ENCODE measurements around the gene SMARCD3. TPM values are rescaled to one million over a fixed set of nuclear protein-coding genes. Genes with fewer than 3 reads are reported as not detected.

The SMARCD3 gene
- total and polyA plus RNA-seq, 2 of the 13 experiments (the other 11 are each of a cell fraction or from before 2014, with no cell fraction given): 0.20 to 0.62 TPM

- peak; percentile 94 for TF ChIP-seq MNT (IDR thresholded peaks at IDR 0.05)
- no peak for TF ChIP-seq ZNF180 (CRISPR knock-in tag; IDR thresholded peaks at IDR 0.05; ENCODE audit: borderline replicate concordance, low read depth)
- intact Hi-C loops (cut with micrococcal nuclease; ENCODE audit: unreplicated experiment) (no loop called here), in situ Hi-C loops (cut with HindIII; ENCODE audit: extremely low pct_ligation_motif_present, low pct_unique_long_range_greater_than_20kb) (no loop called here)
- peaks cover 9% of the 10 kb centered on the region; the same call in 1 of the 2 replicates for H3K4me1 ChIP-seq (ENCODE audit: insufficient read depth, low read length)
- H3K4me2 ChIP-seq (ENCODE audit: low read depth, low read length): no peak overlapping the region
- H3K9me3 ChIP-seq (ENCODE audit: low read length): no peaks in the 10 kb centered on the region
- no peak overlapping the region for H3K27ac ChIP-seq (ENCODE audit: extremely low read length, insufficient read depth, low read length)
- H3K36me3 ChIP-seq (replicated peaks in 1 of 2; ENCODE audit: control insufficient read depth in 1 of 2, insufficient read depth in 2 of 2, low read length in 2 of 2): no peaks in the 10 kb centered on the region
- H4K20me1 ChIP-seq (ENCODE audit: insufficient read depth, low read length): no peaks in the 10 kb centered on the region
- WGBS (ENCODE audit: low lambda C conversion rate): 33% methylated on average over 9 of the region's 9 CpGs
- H3K4me3 ChIP-seq (replicated peaks in 1 of 3; ENCODE audit: insufficient read depth in 1 of 3, low read depth in 2 of 3, low read length in 3 of 3): no peak overlapping the region
- POLR2A ChIA-PET: no interaction called here
- H3K9ac ChIP-seq (ENCODE audit: insufficient read depth, low read depth, low read length): no peak overlapping the region
- BruUV-seq (replicated peaks): no TSS peak
- FAIRE-seq (no peak), ATAC-seq (no peak), DNase-seq (ENCODE audit: low spot score) (no peak)
- H2AFZ ChIP-seq (ENCODE audit: low read length): no peak overlapping the region
- H3K27me3 ChIP-seq (ENCODE audit: control insufficient read depth in 1 of 2, insufficient read depth in 2 of 2, low read length in 2 of 2): peaks cover 6 to 53% of the 10 kb centered on the region in 2 experiments
- CTCF ChIA-PET (ENCODE audit: low intra/inter-chr PET ratio, low total read pairs): no interaction called here
- H3K79me2 ChIP-seq (ENCODE audit: insufficient read depth, low read length): no peaks in the 10 kb centered on the region
Measured at GRCh38 chr7:151280388-151281019, 32.0 kb upstream of the SMARCD3 start.

- no peaks in the 10 kb centered on the region for H3K79me2 ChIP-seq (ENCODE audit: insufficient read depth, low read length)
- DNase-seq (ENCODE audit: low spot score) (no peak), FAIRE-seq (no peak), ATAC-seq (no peak)
- WGBS (ENCODE audit: low lambda C conversion rate): 0% methylated on average over 3 of the region's 5 CpGs
- BruUV-seq (replicated peaks): no TSS peak
- no peaks in the 10 kb centered on the region for H3K9me3 ChIP-seq (ENCODE audit: low read length)
- in situ Hi-C loops (cut with HindIII; ENCODE audit: extremely low pct_ligation_motif_present, low pct_unique_long_range_greater_than_20kb): no loop called here
- POLR2A ChIA-PET: no interaction called here
- CTCF ChIA-PET (ENCODE audit: low intra/inter-chr PET ratio, low total read pairs): no interaction called here
- H3K4me2 ChIP-seq (ENCODE audit: low read depth, low read length): no peak overlapping the region
- no peak overlapping the region for H3K27ac ChIP-seq (ENCODE audit: extremely low read length, insufficient read depth, low read length)
- no peak overlapping the region for H3K4me3 ChIP-seq (replicated peaks in 1 of 3; ENCODE audit: insufficient read depth in 1 of 3, low read depth in 2 of 3, low read length in 3 of 3)
- H3K36me3 ChIP-seq (replicated peaks in 1 of 2; ENCODE audit: control insufficient read depth in 1 of 2, insufficient read depth in 2 of 2, low read length in 2 of 2): no peaks in the 10 kb centered on the region
- H3K9ac ChIP-seq (ENCODE audit: insufficient read depth, low read depth, low read length): no peak overlapping the region
- H3K27me3 ChIP-seq (ENCODE audit: control insufficient read depth in 1 of 2, insufficient read depth in 2 of 2, low read length in 2 of 2): peaks cover 6 to 59% of the 10 kb centered on the region in 2 experiments
- no peak overlapping the region for H2AFZ ChIP-seq (ENCODE audit: low read length)
- H3K4me1 ChIP-seq (ENCODE audit: insufficient read depth, low read length): peaks cover 9% of the 10 kb centered on the region; the same call in 1 of the 2 replicates
- H4K20me1 ChIP-seq (ENCODE audit: insufficient read depth, low read length): no peaks in the 10 kb centered on the region
- intact Hi-C loops (cut with micrococcal nuclease; ENCODE audit: unreplicated experiment): no loop called here
- TF ChIP-seq SRSF4 (IDR thresholded peaks at IDR 0.05; ENCODE audit: low read depth, low read length, poor library complexity, severe bottlenecking) (no peak), MZF1 (CRISPR knock-in tag; IDR thresholded peaks at IDR 0.05; ENCODE audit: borderline replicate concordance) (no peak), ELK4 (CRISPR knock-in tag; IDR thresholded peaks at IDR 0.05; ENCODE audit: borderline replicate concordance) (no peak), BRCA1 (CRISPR knock-in tag; IDR thresholded peaks at IDR 0.05) (no peak), CREB1 (IDR thresholded peaks at IDR 0.05) (no peak), CREB1 (CRISPR knock-in tag; IDR thresholded peaks at IDR 0.05) (no peak), RFXANK (CRISPR knock-in tag; IDR thresholded peaks at IDR 0.05) (no peak), ZSCAN29 (CRISPR knock-in tag; conservative IDR thresholded peaks at IDR 0.05) (no peak), HNF1A (IDR thresholded peaks at IDR 0.05; ENCODE audit: low read depth) (no peak), HNF1A (CRISPR knock-in tag; IDR thresholded peaks at IDR 0.05; ENCODE audit: borderline replicate concordance) (no peak), SAP130 (CRISPR knock-in tag; IDR thresholded peaks at IDR 0.05; ENCODE audit: low read depth) (no peak)
Measured at GRCh38 chr7:151279868-151280267, 31.4 kb upstream of the SMARCD3 start.

Measured in HepG2 (cell line).